ENCODE data around the gene PRKAR1B. TPM values are rescaled to one million over a fixed set of nuclear protein-coding genes. Genes with fewer than 3 reads are reported as not detected.

PRKAR1B gene
- total and polyA plus RNA-seq, 10 of the 15 experiments (the other 5 are each of a cell fraction or from before 2014, with no cell fraction given) = 1.4 to 45.6 (median 19.3) TPM

- no peak for TF ChIP-seq CTCF (IDR thresholded peaks at IDR 0.05 in 2 of 3, conservative IDR thresholded peaks at IDR 0.05 in 1 of 3; ENCODE audit: control insufficient read depth in 2 of 3, extremely low read depth in 1 of 3, insufficient read depth in 1 of 3, low read depth in 3 of 3, low read length in 3 of 3)
- no peak for TF ChIP-seq NFIC (IDR thresholded peaks at IDR 0.05; ENCODE audit: low read depth, low read length)
- no peak for TF ChIP-seq ZBTB40 (IDR thresholded peaks at IDR 0.05; ENCODE audit: borderline replicate concordance)
- TF ChIP-seq RAD51 (IDR thresholded peaks at IDR 0.05) = no peak
- no peak for TF ChIP-seq BHLHE40 (IDR thresholded peaks at IDR 0.05; ENCODE audit: borderline replicate concordance in 1 of 2, low read depth in 2 of 2, low read length in 1 of 2)
- TF ChIP-seq ZBTB4 (CRISPR knock-in tag; IDR thresholded peaks at IDR 0.05) = no peak
- no peak for TF ChIP-seq SIX5 (IDR thresholded peaks at IDR 0.05; ENCODE audit: low read depth, low read length, severe bottlenecking)
- TF ChIP-seq TCF7 (IDR thresholded peaks at IDR 0.05; ENCODE audit: borderline replicate concordance) = no peak
- TF ChIP-seq BMI1 (IDR thresholded peaks at IDR 0.05; ENCODE audit: borderline replicate concordance) = no peak
Observed at GRCh38 chr7:548401-548800, 178.7 kb downstream of the PRKAR1B start (continued).

Data from GM12878 (cell line).